ENCODE data around the gene SYN1.
"Not testable (repeated sequence)": the region's sequence is repeated elsewhere in the genome, so short reads cannot be mapped to it uniquely, and the experiment has no call there.

The SYN1 gene

DNA sequence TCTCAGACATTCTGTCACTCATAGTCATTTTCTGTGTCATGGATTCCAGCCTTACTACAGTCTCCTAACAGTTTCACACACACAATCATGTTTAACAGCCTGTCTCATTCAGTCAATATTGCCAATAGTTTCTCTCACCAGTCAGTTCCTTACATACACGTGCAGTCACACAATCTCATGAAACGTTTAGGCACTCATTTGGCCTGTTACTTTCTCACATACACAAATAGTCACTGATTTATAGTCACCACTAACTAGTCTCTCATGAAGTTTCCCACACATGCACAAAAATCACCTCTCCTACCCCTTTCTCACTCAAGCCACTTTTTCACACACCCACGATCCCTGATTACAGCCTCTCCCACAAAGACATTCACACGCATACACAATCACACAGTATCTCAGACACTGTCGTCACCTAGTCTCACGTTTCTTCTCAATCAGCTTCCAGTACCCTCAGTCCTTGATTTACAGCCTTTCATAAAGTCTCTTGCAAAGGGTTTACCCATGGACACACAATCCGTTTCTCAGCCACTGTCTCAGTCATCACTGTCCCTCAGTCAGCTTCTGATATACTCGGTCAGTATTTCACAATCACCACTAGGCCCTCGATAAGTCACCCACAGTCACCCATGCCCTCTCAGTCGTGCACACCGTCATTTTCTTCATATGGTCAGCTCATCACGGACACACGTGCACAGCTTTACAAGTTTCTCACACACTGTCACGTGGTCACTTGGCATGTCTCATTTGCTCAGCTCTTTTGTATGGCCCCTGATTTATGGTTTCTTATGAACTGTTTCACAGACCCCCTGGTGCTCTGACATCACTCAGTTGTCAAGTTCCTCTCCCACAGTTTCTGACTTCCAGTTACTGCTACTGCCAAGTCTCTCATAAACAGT lies 14.3 kb upstream of the SYN1 start:
- no peak for DNase-seq (ENCODE audit: low read depth)

DNA sequence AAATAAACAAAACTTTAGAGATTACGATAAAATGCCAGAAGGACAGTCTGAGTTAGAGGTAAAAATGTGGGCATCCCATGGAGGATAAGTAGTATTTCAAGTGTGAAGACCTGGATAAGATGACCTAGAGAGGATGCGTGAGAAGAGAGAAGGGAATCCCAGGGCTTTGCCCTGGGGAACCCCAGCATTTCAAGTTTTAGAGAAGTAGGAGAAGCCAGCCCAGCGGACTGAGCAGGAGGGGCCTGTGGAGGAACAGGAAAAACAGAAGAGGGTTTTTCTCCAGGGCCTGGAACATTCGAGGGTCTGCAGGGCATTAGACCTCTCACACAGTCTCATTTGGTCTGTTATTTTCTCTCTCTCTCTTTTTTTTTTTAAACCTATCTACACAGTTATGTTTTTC lies 13.0 kb upstream of the SYN1 start:
- no peak for DNase-seq (ENCODE audit: low read depth)

- no peak for DNase-seq (ENCODE audit: low read depth)
Measured at GRCh38 chrX:47631676-47632075, 12.0 kb upstream of the SYN1 start.

DNA sequence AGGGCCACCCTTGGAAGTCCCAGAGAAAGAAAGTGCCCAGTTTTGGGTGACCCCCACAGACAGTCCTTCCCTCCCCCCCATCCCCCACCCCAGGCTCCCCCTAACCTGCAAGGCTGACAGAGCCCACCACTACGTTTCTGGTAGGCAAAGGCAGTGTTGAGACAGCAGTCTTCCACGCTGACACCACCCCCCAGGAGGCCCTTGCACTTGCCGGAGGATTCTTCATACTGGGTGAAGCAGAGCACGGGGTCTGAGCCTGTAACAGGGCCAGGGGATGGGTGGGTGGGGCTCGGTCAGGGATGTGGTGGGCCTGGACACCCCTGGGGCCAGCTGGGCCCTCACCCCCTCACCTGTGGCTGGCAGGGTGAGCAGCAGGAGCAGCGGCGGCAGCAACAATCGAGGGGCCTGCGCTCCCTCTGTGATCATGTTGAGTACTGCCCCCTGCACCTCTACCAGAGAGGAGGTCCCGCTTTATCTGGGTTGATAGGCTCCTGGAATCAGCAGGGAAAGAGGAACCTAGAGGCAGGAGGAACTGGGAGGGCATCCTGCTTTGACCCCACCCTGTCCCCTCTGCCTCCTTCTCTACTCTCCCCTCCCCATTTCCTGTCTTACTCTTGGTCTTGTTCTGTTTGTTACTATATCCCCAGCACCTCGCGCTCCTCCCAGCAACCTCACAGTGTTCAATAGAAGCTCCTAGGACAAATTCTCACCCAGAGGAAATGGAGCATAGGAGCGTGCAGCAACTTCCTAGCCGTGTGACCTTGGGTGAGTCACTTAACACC lies 10.0 kb upstream of the SYN1 start, which contains the start of gene CFP:
Gene CFP, minus strand, starts transcription at position 512 of the 782 bp plus-strand sequence. Its CDS starts 86 bp downstream, at position 426.
- DNase-seq (ENCODE audit: low read depth), result no peak

DNA sequence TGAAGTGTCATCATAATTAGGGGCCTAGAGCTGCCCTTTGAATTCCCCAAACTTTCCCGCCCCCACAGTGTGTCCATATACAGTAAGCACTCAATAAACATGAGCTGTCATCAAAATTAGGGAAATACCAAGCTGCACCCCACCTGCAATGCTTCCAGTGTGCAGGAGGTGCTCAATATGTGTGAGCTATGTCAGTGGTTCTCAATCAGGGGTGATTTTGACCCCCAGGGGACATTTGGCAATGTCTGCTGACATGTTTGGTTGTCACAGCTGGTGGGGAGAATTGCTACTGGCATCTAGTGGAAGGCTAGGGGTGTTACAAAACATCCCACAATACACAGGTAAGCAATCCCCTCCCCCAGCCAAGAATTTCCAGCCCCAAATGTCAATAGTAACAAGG lies 9.3 kb upstream of the SYN1 start:
- no peak for DNase-seq (ENCODE audit: low read depth)

DNA sequence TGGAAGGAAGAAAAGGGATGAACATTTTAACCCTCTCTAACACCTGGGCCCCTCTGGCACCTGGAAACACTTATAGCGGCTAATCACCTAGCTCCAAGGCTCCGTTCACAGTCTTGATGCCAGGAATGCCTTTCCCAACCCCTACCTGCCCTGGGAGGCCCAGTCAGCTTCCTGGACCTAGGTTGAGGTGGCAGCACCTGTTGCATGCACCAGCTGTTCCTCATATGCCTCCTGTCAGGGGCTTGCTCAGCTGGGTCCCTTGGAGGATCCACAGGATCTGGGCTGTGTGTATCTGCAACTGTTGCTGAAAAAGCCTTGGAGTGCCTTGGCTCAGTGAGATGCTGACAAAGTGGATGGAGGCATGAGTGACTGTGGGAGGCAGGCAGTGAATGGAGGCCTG lies 5.7 kb upstream of the SYN1 start:
- no peak for DNase-seq (ENCODE audit: low read depth)

GRCh38 chrX:47623540-47624027 lies 3.9 kb upstream of the SYN1 start:
- peak; percentile 11 for DNase-seq (ENCODE audit: low read depth)

GRCh38 chrX:47621851-47622250 lies 2.2 kb upstream of the SYN1 start:
- no peak for DNase-seq (ENCODE audit: low read depth)

DNA sequence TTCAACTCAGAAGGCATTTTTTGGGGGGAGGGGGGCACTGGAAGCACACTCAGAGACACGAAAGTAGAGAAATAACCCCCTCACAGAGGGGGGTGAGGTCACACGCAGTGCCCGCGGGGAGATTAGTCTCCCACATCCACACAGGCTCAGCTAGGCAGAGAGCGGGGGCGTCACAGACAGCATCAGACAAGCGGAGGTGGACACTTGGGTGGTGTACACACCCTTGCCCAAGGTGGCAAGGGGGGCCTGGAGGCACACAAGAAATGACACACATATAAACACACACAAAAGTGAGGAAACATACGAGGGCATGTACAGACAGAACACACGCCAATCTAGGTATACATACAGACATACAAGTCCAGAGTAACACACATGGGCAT lies 637 bp upstream of the SYN1 start:
- DNase-seq (ENCODE audit: low read depth), result no peak

GRCh38 chrX:47618923-47619485 lies 653 bp downstream of the SYN1 start:
- no peak for DNase-seq (ENCODE audit: low read depth)

DNA sequence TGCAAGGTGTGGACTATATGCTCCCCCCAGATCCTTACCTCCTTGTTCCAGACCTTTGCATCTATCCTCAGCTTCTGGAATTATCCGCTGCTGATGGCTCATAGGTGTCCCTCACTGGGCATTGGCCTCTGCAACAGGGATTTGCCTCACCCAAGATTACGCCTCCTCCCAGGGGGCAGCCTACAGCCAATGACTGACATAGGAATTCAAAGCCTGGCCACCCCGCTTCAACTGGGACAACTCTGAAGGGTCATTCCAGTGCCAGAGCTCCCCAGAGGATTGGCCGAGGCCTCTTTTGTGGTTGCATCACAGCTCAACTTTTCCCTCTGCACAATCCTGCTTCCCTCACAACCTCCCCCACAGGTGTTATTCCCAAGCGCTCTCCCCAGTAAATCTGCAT lies 5.0 kb downstream of the SYN1 start:
- DNase-seq (ENCODE audit: low read depth), result no peak

GRCh38 chrX:47613082-47613481 lies 6.6 kb downstream of the SYN1 start:
- DNase-seq (ENCODE audit: low read depth), result no peak

DNA sequence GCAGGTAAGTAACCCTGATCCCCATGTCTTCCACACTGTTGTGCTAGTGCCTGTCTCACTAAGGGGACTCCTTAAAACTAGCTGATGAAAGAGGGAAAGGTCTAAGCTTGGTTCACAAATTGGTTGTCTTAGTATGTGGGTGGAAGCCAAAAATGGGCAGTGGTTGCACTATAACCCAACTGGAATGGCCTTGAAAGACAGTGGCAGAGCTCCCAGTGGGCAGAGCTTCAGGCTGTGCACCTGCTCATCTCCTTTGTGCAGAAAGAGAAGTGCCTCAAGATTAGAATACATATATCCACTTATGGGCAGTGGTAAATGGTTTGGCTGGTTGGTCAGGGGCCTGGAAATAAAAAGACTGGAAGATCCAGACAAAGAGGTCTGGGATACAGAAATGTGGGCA lies 7.2 kb downstream of the SYN1 start:
- no peak for DNase-seq (ENCODE audit: low read depth)

GRCh38 chrX:47611926-47612325 lies 7.7 kb downstream of the SYN1 start:
- no peak for DNase-seq (ENCODE audit: low read depth)

GRCh38 chrX:47611489-47611888 lies 8.2 kb downstream of the SYN1 start:
- no peak for DNase-seq (ENCODE audit: low read depth)

GRCh38 chrX:47610511-47610910 lies 9.1 kb downstream of the SYN1 start:
- DNase-seq (ENCODE audit: low read depth), result no peak

GRCh38 chrX:47608130-47608810 lies 11.4 kb downstream of the SYN1 start:
- DNase-seq (ENCODE audit: low read depth), result no peak

DNA sequence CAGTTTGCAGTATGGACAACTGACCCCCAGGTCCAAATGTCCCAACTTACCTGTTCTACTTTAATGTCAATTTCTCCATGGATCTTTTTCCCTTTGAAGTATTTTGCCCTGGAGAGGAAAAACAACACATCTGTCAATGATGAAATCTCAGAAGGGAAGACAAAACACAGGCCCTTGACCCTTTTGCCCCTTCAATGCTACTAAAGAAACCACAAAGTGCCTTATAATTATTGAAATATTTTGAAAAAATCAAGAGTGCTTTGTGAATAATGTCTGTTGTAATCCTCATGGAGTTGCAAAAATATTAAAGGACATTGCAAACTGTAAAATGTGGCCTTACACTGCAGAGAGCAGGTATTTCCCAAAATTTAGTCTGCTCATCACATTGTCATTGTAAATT lies 12.6 kb downstream of the SYN1 start:
- DNase-seq (ENCODE audit: low read depth), result no peak

GRCh38 chrX:47605024-47605423 lies 14.6 kb downstream of the SYN1 start:
- no peak for DNase-seq (ENCODE audit: low read depth)

DNA sequence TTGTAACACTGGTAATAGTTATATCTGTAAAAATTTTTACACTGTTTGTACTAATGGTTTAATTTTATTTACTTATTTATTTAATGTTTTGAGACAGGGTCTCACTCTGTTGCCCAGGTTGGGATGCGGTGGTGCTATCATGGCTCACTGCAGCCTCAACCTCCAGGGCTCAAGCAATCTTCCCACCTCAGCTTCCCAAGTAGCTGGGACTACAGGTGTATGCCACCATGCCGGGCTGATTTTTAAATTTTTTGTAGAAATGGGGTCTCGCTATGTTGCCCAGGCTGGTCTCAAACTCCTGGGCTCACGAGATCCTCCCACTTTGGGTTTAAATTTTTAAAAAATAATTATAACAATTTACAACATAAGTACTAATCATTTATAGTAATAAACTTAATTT lies 16.5 kb downstream of the SYN1 start:
- not testable (repeated sequence) for DNase-seq (ENCODE audit: low read depth)

GRCh38 chrX:47597222-47597621 lies 22.4 kb downstream of the SYN1 start:
- no peak for DNase-seq (ENCODE audit: low read depth)

DNA sequence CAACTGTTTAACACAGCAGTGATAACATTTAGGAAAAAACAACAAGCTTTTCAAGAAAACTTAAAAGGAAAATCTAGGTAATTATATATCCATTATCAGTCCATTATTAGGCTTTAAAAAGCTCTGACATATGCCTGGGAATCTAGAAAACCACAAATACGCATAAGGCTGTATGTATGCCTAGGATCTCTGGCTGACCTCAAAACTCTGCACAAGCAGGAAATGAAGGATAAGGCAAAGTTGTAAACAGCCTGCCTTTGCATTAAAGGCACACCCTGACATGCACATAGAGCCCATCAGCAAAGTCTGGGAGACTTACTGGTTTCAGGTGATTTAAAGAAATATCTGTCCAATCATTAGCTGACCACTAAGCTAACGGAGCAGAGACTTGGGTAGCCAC lies 23.4 kb downstream of the SYN1 start:
- DNase-seq (ENCODE audit: low read depth), result no peak
